Measurements from ENCODE around the gene GATB. TPM values are rescaled to one million over a fixed set of nuclear protein-coding genes. Genes with fewer than 3 reads are reported as not detected.

Gene GATB
- total RNA-seq, 1 donor from 2014 or later = 17.9 TPM

GRCh38 chr4:151651496-151651895 is 109.3 kb downstream of the GATB start:
- no peaks in the 10 kb centered on the region for H3K27me3 Mint-ChIP-seq (ENCODE audit: insufficient read depth, low read depth)
- Histone ChIP-seq H3K4me2 (no peak overlapping the region), H3K79me2 (ENCODE audit: low read depth) (no peaks in the 10 kb centered on the region), H2AFZ (replicated peaks) (no peak overlapping the region), H3K9ac (no peak overlapping the region), H3K4me1 (no peaks in the 10 kb centered on the region), H3K9me3 (ENCODE audit: low read depth) (no peaks in the 10 kb centered on the region), H4K20me1 (ENCODE audit: low read depth) (no peaks in the 10 kb centered on the region), H3F3A (ENCODE audit: low read depth) (no peaks in the 10 kb centered on the region), H3K36me3 (no peaks in the 10 kb centered on the region), H3K27me3 (no peaks in the 10 kb centered on the region), H3K4me3 (no peak overlapping the region), H3K27ac (no peak overlapping the region)
- TF ChIP-seq EZH2 (IDR thresholded peaks at IDR 0.05) (no peak), CTCF (IDR thresholded peaks at IDR 0.05) (no peak), EZH2phosphoT487 (IDR thresholded peaks at IDR 0.05) (no peak)
- no peaks in the 10 kb centered on the region for H3K4me1 Mint-ChIP-seq
- no peak overlapping the region for H3K4me3 Mint-ChIP-seq
- no peaks in the 10 kb centered on the region for H3K36me3 Mint-ChIP-seq
- DNase-seq (ENCODE audit: low spot score) = no peak
- no peak overlapping the region for H3K27ac Mint-ChIP-seq
- H3K9me3 Mint-ChIP-seq = no peaks in the 10 kb centered on the region

GRCh38 chr4:151649479-151649878 is 111.3 kb downstream of the GATB start:
- Histone ChIP-seq H3K4me3 (no peak overlapping the region), H3K79me2 (ENCODE audit: low read depth) (no peaks in the 10 kb centered on the region), H3F3A (ENCODE audit: low read depth) (no peaks in the 10 kb centered on the region), H3K4me2 (no peak overlapping the region), H3K36me3 (no peaks in the 10 kb centered on the region), H3K9me3 (ENCODE audit: low read depth) (no peaks in the 10 kb centered on the region), H4K20me1 (ENCODE audit: low read depth) (no peaks in the 10 kb centered on the region), H3K27me3 (no peaks in the 10 kb centered on the region), H2AFZ (replicated peaks) (no peak overlapping the region), H3K27ac (no peak overlapping the region), H3K9ac (no peak overlapping the region), H3K4me1 (no peaks in the 10 kb centered on the region)
- no peaks in the 10 kb centered on the region for H3K36me3 Mint-ChIP-seq
- peaks cover 7% of the 10 kb centered on the region for H3K4me1 Mint-ChIP-seq
- H3K9me3 Mint-ChIP-seq = no peaks in the 10 kb centered on the region
- no peak overlapping the region for H3K4me3 Mint-ChIP-seq
- H3K27me3 Mint-ChIP-seq (ENCODE audit: insufficient read depth, low read depth) = peaks cover 3% of the 10 kb centered on the region
- no peak for DNase-seq (ENCODE audit: low spot score)
- H3K27ac Mint-ChIP-seq = no peak overlapping the region
- no peak for TF ChIP-seq EZH2 (IDR thresholded peaks at IDR 0.05)
- TF ChIP-seq CTCF (IDR thresholded peaks at IDR 0.05) = no peak
- TF ChIP-seq EZH2phosphoT487 (IDR thresholded peaks at IDR 0.05) = no peak

GRCh38 chr4:151646322-151646721 is 114.5 kb downstream of the GATB start:
- TF ChIP-seq EZH2 (IDR thresholded peaks at IDR 0.05) (no peak), CTCF (IDR thresholded peaks at IDR 0.05) (peak; percentile 13)
- no peak overlapping the region for H3K27ac Mint-ChIP-seq
- Histone ChIP-seq H3K27ac (no peak overlapping the region), H3K4me3 (no peak overlapping the region), H3K4me1 (no peaks in the 10 kb centered on the region), H3K9ac (no peak overlapping the region), H3K9me3 (ENCODE audit: low read depth) (no peaks in the 10 kb centered on the region), H3K79me2 (ENCODE audit: low read depth) (no peaks in the 10 kb centered on the region), H3K36me3 (no peaks in the 10 kb centered on the region), H3K4me2 (no peak overlapping the region), H3F3A (ENCODE audit: low read depth) (no peaks in the 10 kb centered on the region), H3K27me3 (no peaks in the 10 kb centered on the region), H4K20me1 (ENCODE audit: low read depth) (no peaks in the 10 kb centered on the region), H2AFZ (replicated peaks) (no peak overlapping the region)
- H3K4me3 Mint-ChIP-seq = no peak overlapping the region
- peaks cover 10% of the 10 kb centered on the region for H3K4me1 Mint-ChIP-seq
- H3K27me3 Mint-ChIP-seq (ENCODE audit: insufficient read depth, low read depth) = peaks cover 3% of the 10 kb centered on the region
- H3K9me3 Mint-ChIP-seq = no peaks in the 10 kb centered on the region
- no peaks in the 10 kb centered on the region for H3K36me3 Mint-ChIP-seq
- no peak for DNase-seq (ENCODE audit: low spot score)
